ENCODE data around the gene NOS3.

The NOS3 gene

DNA sequence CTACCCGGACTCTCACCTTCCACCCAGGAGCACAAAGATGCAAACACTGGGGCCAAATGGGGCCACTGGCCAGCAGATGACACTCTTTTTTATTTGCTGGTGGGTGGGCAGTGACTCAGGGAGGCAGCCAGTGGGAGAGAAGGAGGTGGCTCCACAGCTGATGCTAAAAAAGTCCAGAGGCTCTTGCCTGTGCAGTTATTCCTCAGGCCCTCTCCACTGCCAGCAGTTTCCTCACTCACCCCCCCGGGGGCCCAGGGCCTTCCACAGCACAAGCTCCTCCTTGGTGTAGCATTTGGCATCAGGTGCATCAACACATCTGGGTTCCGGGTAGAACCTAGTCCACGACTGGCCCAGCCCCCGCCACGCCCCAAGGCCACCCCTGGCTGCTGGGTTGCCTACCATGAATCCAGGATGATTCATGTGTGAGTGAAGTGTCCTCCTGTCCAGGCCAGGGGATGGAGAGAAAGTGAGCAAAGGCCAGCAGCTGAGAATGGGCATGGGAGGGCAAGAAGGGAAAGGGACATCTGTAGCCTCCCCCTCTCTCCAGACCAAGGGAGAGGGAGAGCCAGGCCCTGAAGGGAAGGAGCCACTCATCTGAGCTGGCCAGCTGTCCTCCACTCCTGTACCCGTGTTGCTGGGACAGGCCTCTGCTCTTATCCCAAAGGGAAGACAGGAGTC is 11.0 kb upstream of the NOS3 start:
- DNase-seq: peak in 2 of 14 donors; percentile 15 to 24

GRCh38 chr7:150980663-150981062 is 10.2 kb upstream of the NOS3 start:
- DNase-seq: no peak

DNA sequence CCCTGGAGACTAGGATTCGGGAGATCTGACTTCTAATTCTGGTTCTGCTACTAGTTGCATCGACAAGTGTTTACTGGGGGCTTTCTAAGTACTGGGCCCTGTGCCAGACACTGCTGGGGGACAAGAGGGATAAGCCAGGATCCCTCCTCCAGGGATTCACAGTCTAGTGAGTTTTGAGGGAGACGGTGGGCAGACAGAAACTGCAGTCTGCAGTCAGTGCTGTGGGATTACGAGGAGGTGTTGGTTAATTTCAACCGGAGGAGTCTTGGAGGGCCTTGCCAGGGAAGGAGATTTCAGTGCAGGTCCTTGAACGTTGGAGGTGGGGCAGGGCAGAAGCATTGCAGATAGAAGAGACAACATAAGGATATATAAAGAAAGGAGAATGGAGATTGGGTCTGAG is 9.2 kb upstream of the NOS3 start:
- no peak for DNase-seq

GRCh38 chr7:150982351-150982750 is 8.5 kb upstream of the NOS3 start:
- DNase-seq: peak in 13 of 14 donors; percentile 16 to 83 (median 72)

DNA sequence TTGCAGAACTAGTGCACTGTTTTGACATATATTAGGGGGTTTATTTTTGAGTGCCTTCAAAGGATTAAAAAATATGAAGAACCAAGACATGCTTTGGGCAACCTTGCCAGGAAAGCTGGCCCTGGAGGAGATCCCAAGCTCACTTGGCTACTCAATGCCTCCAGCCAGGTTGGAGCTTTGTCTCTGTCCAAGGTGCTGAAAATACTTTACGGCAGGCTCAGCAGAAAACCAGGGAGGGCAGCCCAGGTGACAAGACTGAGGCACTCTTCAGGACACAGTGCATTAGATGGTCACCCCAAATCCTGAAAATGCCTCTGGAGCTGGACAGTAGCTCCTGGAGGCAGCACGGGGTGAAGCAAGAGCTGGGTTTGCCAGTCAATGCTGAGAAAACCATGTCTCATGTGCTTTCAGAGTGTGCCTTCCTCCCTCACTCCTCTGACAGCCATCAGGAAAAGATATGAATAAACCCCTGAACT is 6.9 kb upstream of the NOS3 start:
- DNase-seq: peak in 1 of 14 donors; percentile 42

DNA sequence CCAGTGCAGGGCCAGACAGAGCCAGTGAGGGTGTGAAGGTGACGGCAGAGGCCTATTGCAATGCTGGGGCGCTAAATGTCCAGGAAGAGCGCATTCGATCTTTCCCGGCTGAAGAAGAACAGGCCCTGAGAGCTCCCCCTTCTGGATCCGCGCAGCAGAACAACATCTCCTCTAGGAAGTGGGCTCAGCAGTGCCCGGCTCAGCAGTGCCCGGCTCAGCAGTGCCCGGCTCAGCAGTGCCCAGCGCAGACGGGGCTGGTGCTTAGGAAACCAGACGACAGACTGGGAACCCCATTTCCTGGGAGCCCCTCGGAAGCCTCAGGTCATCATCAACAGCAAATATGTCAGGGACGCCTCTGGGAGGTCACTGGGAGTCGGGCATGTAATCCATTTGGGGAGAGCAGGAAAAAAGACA is 4.7 kb upstream of the NOS3 start:
- peak in 10 of 14 donors; percentile 9 to 76 (median 25) for DNase-seq

DNA sequence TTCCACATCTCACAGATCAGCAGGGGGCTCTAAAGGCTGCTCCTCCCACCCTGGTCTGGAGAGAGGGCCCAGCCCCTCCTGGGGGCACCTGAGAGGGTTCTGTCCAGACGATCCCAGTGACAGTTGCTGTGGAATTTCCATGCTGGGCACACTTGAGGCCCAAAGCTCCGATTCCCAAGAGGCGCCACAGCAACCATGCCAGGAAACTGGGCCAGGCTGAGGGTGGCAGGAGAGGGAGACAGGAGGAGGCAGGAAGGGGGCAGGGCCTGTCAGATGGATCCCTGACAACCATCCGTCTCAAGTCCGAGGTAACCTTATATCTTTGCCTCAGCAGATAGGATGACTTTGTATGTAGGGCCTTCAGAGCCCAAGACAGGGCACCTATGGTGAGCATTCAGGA is 4.3 kb upstream of the NOS3 start:
- no peak for DNase-seq

DNA sequence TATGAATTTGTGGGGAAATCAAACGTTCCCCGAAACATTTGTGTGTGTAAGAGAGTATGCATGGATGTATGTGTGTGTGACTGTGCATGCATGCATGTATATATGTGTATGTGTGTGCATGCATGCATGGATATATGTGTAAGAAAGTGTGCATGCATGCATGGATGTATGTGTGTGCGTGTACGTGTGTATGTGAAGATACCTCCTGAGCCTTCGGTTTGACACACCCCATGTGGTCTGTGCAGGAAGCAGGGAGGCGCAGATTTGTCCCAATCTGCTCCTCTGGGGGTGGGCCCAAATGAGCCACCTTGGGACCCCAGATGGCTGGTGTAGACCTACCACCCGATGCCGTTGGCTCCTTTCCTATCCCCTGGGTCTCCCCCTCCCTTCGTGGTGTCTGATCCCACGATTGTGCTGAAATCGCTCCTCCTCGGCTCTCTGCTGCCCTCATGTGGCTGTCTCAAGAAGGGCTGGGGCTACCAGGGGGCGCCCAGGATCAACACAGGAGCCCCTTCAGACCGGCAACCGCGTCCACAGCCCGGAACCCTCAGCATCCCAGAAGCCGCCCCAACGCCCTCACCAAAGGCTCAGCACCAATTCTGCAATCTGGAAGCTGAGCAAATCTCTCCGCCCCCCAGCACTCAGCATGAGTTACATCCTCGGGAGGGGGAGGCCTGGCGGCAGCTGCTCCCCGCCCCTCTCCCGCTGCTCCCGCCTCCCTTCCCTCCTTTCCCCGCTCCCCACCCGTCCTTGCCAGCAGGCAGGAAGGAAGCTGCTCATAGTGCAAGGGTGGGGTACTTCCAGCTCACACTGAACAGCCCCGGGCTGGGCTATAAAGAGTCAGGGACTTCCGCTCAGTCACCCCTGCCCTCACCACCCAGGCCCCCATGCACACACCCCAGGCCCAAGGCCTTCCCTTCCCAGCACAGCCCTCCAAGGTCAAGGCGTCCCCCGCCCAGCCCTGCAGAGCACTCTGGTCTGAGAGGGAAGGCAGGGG is 2.3 kb upstream of the NOS3 start:
- DNase-seq: peak in 11 of 14 donors; percentile 19 to 70 (median 30)

- peak in 1 of 14 donors; percentile 17 for DNase-seq
Measured at GRCh38 chr7:150989456-150989855, 1.4 kb upstream of the NOS3 start.

- DNase-seq: no peak
Measured at GRCh38 chr7:150992051-150992640, 1.3 kb downstream of the NOS3 start.

DNA sequence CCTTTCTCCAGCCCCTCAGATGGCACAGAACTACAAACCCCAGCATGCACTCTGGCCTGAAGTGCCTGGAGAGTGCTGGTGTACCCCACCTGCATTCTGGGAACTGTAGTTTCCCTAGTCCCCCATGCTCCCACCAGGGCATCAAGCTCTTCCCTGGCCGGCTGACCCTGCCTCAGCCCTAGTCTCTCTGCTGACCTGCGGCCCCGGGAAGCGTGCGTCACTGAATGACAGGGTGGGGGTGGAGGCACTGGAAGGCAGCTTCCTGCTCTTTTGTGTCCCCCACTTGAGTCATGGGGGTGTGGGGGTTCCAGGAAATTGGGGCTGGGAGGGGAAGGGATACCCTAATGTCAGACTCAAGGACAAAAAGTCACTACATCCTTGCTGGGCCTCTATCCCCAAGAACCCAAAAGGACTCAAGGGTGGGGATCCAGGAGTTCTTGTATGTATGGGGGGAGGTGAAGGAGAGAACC is 2.1 kb downstream of the NOS3 start:
- no peak for DNase-seq

GRCh38 chr7:150993511-150993910 is 2.7 kb downstream of the NOS3 start:
- DNase-seq: no peak

GRCh38 chr7:150994141-150994837 is 3.5 kb downstream of the NOS3 start:
- no peak for DNase-seq

- no peak for DNase-seq
Measured at GRCh38 chr7:150994838-150995510, 4.2 kb downstream of the NOS3 start.

- DNase-seq: peak in 1 of 14 donors; percentile 17
Measured at GRCh38 chr7:150996376-150997074, 5.7 kb downstream of the NOS3 start.

GRCh38 chr7:150997075-150997511 is 6.3 kb downstream of the NOS3 start:
- DNase-seq: no peak

DNA sequence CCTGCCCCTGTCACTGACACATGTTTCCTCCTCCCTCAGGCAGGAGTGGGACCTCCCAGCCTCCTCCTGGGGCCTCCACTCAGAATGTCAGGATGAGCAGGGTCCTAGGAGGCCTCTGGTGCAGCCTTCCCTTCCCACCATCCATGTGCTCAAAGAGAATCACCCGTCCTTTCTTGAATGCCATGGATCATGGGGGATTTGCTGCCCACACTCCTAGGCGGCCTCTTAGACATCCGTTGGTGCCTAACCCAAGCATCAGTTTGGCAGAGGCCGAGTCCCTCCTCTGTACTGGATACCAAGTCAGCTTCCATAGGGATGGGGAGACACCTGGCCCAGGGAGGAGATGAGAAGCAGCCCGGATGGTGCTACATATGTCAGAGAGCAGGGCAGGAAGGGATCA is 7.0 kb downstream of the NOS3 start:
- DNase-seq: no peak

DNA sequence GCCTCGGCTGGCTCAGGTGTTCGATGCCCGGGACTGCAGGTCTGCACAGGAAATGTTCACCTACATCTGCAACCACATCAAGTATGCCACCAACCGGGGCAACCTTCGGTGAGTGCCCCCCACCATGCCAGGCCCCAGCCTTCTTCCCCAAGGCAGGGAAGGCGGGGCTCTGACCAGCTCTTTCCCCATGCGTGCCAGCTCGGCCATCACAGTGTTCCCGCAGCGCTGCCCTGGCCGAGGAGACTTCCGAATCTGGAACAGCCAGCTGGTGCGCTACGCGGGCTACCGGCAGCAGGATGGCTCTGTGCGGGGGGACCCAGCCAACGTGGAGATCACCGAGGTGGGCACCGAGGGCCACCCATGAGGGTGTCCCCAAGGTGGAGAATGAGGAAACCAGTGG is 7.5 kb downstream of the NOS3 start:
- DNase-seq: no peak

DNA sequence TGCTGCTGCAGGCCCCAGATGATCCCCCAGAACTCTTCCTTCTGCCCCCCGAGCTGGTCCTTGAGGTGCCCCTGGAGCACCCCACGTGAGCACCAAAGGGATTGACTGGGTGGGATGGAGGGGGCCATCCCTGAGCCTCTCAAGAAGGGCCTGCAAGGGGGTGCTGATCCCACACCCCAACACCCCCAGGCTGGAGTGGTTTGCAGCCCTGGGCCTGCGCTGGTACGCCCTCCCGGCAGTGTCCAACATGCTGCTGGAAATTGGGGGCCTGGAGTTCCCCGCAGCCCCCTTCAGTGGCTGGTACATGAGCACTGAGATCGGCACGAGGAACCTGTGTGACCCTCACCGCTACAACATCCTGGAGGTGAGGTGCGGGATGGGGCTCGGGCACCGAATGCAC is 8.2 kb downstream of the NOS3 start:
- DNase-seq: no peak

GRCh38 chr7:150999497-151000230 is 8.8 kb downstream of the NOS3 start:
- no peak for DNase-seq
